Gastroesophageal sphincter (tissue), 4 donors: Measurements from ENCODE around the gene SPATA21. TPM values are rescaled to one million over a fixed set of nuclear protein-coding genes. Genes with fewer than 3 reads are reported as not detected.

Source experiments
- ATAC-seq: fragments of 150-250 bp; one replicate; pipeline ENCODE4 v1.9.1; 2016; ENCODE audit warnings: mild to moderate bottlenecking, moderate library complexity
- H3K27ac ChIP-seq, 4 donors: fragments of 200-600 bp; sonication (generic) in 3 of 4; 1 replicate in 3 of 4; 2 replicates in 1 of 4; pipeline ENCODE4 v1.5.1; 2016 to 2019
- H3K27me3 ChIP-seq: fragments of 200-600 bp; sonication (generic); one replicate; pipeline ENCODE4 v1.5.1; 2019
- H3K36me3 ChIP-seq, 2 donors: fragments of 200-600 bp; sonication (generic); one replicate each; pipeline ENCODE4 v1.5.1; 2019; ENCODE audit warnings: control low read depth in 1 of 2
- H3K4me1 ChIP-seq, 3 donors: fragments of 200-600 bp; sonication (generic); 1 replicate in 2 of 3; 2 replicates in 1 of 3; pipeline ENCODE4 v1.5.1; 2016 to 2019; ENCODE audit warnings: control low read depth in 2 of 3
- H3K4me3 ChIP-seq, 2 donors: fragments of 200-600 bp; sonication (generic); one replicate each; pipeline ENCODE4 v1.5.1; 2019; ENCODE audit warnings: mild to moderate bottlenecking in 1 of 2, moderate library complexity in 1 of 2
- H3K9me3 ChIP-seq, 3 donors: fragments of 200-600 bp; sonication (generic); one replicate each; pipeline ENCODE4 v1.5.1; 2017 to 2019; ENCODE audit warnings: control low read depth in 2 of 3
- EP300 ChIP-seq: sonication (generic); formaldehyde crosslinking; IDR thresholded peaks from one replicate; pipeline ENCODE4 v1.6.1; 2017; ENCODE audit warnings: antibody characterized with exemption, mild to moderate bottlenecking
- POLR2A ChIP-seq, 2 donors: fragments of 450-650 bp; IDR thresholded peaks; one replicate each; pipeline ENCODE4 v1.6.1; 2017; ENCODE audit warnings: antibody characterized with exemption in 2 of 2, mild to moderate bottlenecking in 2 of 2, moderate library complexity in 1 of 2
- POLR2AphosphoS5 ChIP-seq: sonication (generic); formaldehyde crosslinking; IDR thresholded peaks from one replicate; pipeline ENCODE4 v1.6.1; 2017; ENCODE audit warnings: antibody characterized with exemption
- WGBS, 2 donors: methylation state at CpG; one replicate each; pipeline ENCODE4 v1.1.5; 2018; ENCODE audit warnings: low coverage in 1 of 2; 5-methylcytosine and 5-hydroxymethylcytosine counted together
- total RNA-seq, 4 donors: library from RNA; depleted of rRNA; stranded (reverse); fragments of >200 nt; gene quantifications; one replicate each; pipeline ENCODE4 v1.1.0, GENCODE V29; 2016
- TF ChIP-seq, protein P1 (sequence below), 4 experiments: fragments of 200-600 bp in 2 of 4; fragments of 450-650 bp in 2 of 4; sonication (generic) in 1 of 4; IDR thresholded peaks; one replicate each; pipeline ENCODE4 v1.5.1; 2017 to 2019; ENCODE audit warnings: antibody characterized with exemption in 4 of 4, mild to moderate bottlenecking in 2 of 4, moderate library complexity in 2 of 4

Gene SPATA21
- total RNA-seq, 4 donors from 2014 or later: 0.12 to 3.6 TPM; not detected in 2

DNA sequence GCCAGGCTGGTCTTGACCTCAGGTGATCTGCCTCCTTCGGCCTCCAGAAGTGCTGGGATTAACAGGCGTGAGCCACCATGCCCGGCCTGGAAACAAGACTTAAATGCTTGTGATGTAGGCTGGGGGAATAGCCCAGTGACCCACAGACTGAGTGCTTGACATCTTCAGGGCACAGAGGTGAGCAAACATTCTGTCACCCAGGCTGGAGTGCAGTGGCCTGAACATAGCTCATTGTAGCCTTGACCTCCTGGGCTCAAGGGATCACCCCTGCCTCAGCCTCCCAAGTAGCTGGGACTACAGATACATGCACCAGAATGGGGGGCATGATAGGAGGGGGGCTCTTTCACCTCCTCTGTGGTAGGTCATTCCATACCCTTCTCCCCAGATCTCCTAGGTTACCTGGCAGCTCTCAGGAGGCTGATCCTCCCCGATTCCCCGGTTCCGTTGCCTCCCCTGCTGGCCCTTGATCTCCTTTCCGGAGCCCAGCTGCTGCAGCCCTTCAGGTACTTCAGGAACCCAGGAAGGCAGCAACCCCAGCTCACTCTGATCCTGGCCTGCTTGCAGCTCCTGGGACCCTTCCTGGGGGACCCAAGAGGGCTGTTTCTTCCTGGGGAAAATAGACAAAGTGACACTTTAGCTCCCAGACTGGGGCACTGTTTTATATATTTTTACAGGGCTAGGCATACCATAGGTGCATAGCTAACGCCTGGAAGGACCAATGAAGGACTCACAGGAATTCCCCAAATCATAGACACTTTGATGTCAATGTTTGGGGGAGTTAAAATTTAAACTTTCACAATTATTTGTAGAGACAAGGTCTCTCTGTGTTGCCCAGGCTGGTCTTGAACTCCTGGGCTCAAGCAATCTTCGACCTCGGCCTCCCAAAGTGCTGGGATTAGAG is 11.8 kb downstream of the SPATA21 start:
- 89 to 93% methylated on average over 3 to 5 of the region's 10 CpGs for WGBS, 2 donors
- H3K27ac ChIP-seq: no peak overlapping the region
- no peak for TF ChIP-seq EP300
- TF ChIP-seq POLR2A (IDR thresholded peaks at IDR 0.05): no peak
- TF ChIP-seq, protein P1, sequence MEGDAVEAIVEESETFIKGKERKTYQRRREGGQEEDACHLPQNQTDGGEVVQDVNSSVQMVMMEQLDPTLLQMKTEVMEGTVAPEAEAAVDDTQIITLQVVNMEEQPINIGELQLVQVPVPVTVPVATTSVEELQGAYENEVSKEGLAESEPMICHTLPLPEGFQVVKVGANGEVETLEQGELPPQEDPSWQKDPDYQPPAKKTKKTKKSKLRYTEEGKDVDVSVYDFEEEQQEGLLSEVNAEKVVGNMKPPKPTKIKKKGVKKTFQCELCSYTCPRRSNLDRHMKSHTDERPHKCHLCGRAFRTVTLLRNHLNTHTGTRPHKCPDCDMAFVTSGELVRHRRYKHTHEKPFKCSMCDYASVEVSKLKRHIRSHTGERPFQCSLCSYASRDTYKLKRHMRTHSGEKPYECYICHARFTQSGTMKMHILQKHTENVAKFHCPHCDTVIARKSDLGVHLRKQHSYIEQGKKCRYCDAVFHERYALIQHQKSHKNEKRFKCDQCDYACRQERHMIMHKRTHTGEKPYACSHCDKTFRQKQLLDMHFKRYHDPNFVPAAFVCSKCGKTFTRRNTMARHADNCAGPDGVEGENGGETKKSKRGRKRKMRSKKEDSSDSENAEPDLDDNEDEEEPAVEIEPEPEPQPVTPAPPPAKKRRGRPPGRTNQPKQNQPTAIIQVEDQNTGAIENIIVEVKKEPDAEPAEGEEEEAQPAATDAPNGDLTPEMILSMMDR (IDR thresholded peaks at IDR 0.05): no peak
- no peak for TF ChIP-seq POLR2AphosphoS5
- no peaks in the 10 kb centered on the region for H3K4me1 ChIP-seq
- H3K9me3 ChIP-seq: no peaks in the 10 kb centered on the region
- H3K27me3 ChIP-seq: peaks cover 13% of the 10 kb centered on the region
- no peak for ATAC-seq
- H3K4me3 ChIP-seq: no peak overlapping the region
- no peaks in the 10 kb centered on the region for H3K36me3 ChIP-seq

DNA sequence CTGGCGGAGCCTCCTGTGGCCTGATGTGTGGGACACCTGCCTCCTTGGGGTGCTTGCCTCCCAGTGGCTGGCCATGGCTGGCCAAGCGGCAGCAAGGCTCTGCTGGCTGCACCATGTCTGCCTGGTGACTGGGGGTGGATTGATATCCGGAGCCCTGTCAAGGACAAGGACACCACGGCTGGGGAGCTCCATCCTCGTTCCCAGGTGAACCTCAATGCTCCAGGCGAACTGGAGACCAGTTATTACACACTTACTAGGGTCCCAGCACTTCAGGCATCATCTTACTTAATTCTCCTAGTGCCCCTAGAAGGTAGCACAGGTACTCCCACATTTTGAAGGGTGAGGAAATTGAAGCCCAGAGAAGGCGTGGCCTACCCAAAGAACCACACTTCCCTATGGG is 15.2 kb downstream of the SPATA21 start:
- ATAC-seq: no peak
- H3K36me3 ChIP-seq: no peaks in the 10 kb centered on the region

DNA sequence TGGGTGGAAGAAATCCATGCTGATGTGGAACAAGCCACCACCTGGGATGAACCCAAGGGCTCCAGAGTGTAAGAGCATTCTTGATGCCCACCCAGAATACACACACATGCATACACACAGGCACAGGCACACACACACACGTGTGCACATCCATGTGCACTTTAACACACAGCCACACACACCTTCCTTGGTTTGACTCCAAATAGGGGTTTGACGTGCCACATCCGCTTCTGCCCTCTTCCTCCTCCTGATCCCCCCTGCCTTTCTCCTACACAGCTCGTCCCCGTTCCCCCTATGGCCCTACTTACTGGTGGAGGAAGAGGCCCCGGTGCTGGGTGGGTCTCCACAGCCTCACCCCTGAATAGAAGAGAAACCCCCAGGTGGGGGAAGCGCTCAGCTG is 16.0 kb downstream of the SPATA21 start:
- H3K27me3 ChIP-seq: peaks cover 13% of the 10 kb centered on the region
- H3K9me3 ChIP-seq: no peaks in the 10 kb centered on the region
- no peak overlapping the region for H3K27ac ChIP-seq
- no peaks in the 10 kb centered on the region for H3K4me1 ChIP-seq
- WGBS, 2 donors: 63 to 80% methylated on average over 1 to 5 of the region's 7 CpGs
- no peak for TF ChIP-seq POLR2A (IDR thresholded peaks at IDR 0.05)
- TF ChIP-seq EP300: no peak
- TF ChIP-seq, protein P1 (IDR thresholded peaks at IDR 0.05): no peak
- no peak for TF ChIP-seq POLR2AphosphoS5
- H3K4me3 ChIP-seq: no peak overlapping the region
- ATAC-seq: no peak
- no peaks in the 10 kb centered on the region for H3K36me3 ChIP-seq

More for the DNA sequence above, 15.2 kb downstream of the SPATA21 start:
- no peaks in the 10 kb centered on the region for H3K4me1 ChIP-seq
- TF ChIP-seq EP300 (no peak), POLR2AphosphoS5 (no peak), POLR2A (IDR thresholded peaks at IDR 0.05) (no peak)
- TF ChIP-seq, protein P1 (IDR thresholded peaks at IDR 0.05): no peak
- 100% methylated on average over 1 of the region's 7 CpGs; no CpG with 5 or more reads in 1 of the 2 donors for WGBS, 2 donors
- H3K27me3 ChIP-seq: peaks cover 13% of the 10 kb centered on the region
- H3K4me3 ChIP-seq: no peak overlapping the region
- H3K9me3 ChIP-seq: no peaks in the 10 kb centered on the region
- H3K27ac ChIP-seq: no peak overlapping the region

DNA sequence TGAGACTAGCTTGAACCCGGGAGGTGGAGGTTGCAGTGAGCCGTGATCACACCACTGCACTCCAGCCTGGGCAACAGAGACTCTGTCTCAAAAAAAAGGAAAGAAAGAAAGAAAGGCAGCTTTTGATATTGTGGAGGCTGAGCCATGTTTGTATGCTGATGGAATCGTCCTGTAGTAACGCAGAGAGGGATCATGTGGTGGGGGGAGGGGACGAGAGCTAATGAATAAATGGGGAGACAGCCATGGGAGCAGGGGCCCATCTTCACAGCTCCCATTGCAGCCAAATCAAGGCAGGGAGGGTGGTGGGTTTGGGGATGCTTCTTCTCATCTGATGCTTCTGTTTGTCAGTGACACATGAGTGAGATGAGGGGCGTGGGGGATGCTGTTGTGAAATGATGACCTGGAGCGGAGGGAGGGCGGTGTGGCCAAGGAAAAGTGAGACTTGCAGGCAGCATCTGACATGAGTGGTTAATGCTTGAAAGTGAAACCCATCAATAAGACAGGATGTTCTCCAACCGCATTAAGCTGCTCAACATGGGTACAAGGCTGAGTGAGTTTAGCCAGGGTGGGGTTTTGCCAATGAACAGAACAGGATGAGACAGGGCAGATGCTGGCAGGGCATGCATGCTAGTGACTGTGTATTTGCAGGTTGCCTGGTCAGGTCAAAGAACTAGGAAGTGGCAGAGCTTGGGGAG is 16.7 kb downstream of the SPATA21 start:
- Histone ChIP-seq H3K27me3 (peaks cover 13% of the 10 kb centered on the region), H3K36me3 (no peaks in the 10 kb centered on the region), H3K4me3 (no peak overlapping the region), H3K9me3 (no peaks in the 10 kb centered on the region), H3K4me1 (no peaks in the 10 kb centered on the region), H3K27ac (no peak overlapping the region)
- TF ChIP-seq, protein P1 (IDR thresholded peaks at IDR 0.05): no peak
- TF ChIP-seq EP300 (no peak), POLR2AphosphoS5 (no peak), POLR2A (IDR thresholded peaks at IDR 0.05) (no peak)
- ATAC-seq: no peak
- 61 to 68% methylated on average over 3 to 9 of the region's 9 CpGs for WGBS, 2 donors
